Measurements from ENCODE around the gene TEX47. TPM values are rescaled to one million over a fixed set of nuclear protein-coding genes. Genes with fewer than 3 reads are reported as not detected.

Gene TEX47
- total RNA-seq = not detected in 2 replicates

DNA sequence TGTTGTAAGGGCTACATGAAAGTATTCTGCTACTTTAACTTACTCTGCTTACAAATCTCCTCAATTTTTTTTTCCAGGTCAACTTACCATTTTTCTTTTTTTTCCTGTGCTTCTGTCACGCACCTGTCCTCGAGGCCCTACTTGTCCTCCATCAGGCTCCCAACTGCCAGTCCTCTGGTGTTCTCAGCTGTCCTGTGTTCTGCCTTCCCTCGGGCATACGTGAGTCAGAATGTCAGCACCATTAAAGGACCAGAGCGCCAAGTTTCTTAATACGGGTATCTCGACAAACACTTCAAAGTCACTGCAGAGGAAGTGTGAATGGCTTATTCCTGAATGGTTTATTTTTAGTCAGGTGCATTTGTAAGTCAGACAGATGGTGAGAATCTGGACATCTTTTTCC, at the start of gene TEX47:
TEX47 (minus strand) TSS at position 185 of the 400 bp plus-strand sequence. CDS start 795 bp downstream, outside the sequence.

GRCh38 chr7:88759230-88760135, 36.1 kb downstream of the TEX47 start, which contains the start of gene ZNF804B:
TSS of gene ZNF804B (plus strand) at chr7:88759700. CDS start at chr7:88759977, 277 bp downstream.

Small RNA genes within 50 kb of the gene (small RNA-seq; reads per million reads assigned to genes)
- gene AC002127.1 = not detected

Other genes with a start within 250 kb of the TEX47 start
- gene ZNF804B, start 36.0 kb downstream of the TEX47 start, total RNA-seq = not detected in 2 replicates

All from thoracic aorta endothelial cell (primary cell).